ENCODE results near the gene SCARB1.
A peak's percentile ranks its signal among the peaks of the same experiment; 100 is the strongest.

SCARB1 gene

DNA sequence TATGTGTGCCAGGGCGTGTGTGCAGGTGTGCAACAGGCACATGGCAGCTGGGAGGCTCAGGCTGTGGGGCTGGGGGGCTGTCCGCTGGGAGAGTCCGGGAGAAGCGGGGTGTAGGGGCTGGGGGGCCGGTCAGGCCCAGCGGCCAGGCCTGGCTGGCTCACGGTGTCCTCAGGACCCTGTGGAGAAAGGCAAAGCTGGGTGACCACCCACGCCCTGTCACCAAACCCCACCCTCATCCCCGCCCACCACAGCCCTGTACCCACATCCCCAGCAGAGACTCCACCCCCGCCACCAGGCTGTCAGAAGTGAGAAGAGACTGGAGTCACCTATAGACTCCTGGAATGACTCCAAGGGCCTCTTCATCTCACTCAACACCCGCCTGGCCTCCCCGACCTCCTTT lies 85.3 kb downstream of the SCARB1 start:
- Histone ChIP-seq H4K20me1 (ENCODE audit: insufficient read depth, low read length) (no peaks in the 10 kb centered on the region), H3K27ac (ENCODE audit: low read length) (no peak overlapping the region), H3K4me3 (ENCODE audit: low read depth in 1 of 2, low read length in 2 of 2) (no peak overlapping the region), H3K9me3 (ENCODE audit: insufficient read depth, low read length, severe bottlenecking) (no peaks in the 10 kb centered on the region), H2AFZ (ENCODE audit: low read depth, low read length) (no peak overlapping the region), H3K27me3 (ENCODE audit: insufficient read depth, low read length, poor library complexity) (no peaks in the 10 kb centered on the region), H3K36me3 (ENCODE audit: insufficient read depth, low read length) (0 out of 2 replicates have a peak, but pooled peaks cover 6% of the 10 kb centered on the region), H3K4me1 (ENCODE audit: insufficient read depth, low read length) (no peaks in the 10 kb centered on the region), H3K4me2 (ENCODE audit: insufficient read depth, low read length) (no peak overlapping the region), H3K79me2 (ENCODE audit: insufficient read depth, low read length) (no peaks in the 10 kb centered on the region), H3K9ac (ENCODE audit: low read depth, low read length) (no peak overlapping the region)
- DNase-seq (peak; percentile 41), ATAC-seq (ENCODE audit: insufficient read depth, low read depth) (peak; percentile 62; the same call in 2 of the 3 replicates)
- no peak for TF ChIP-seq EZH2 (IDR thresholded peaks at IDR 0.05; ENCODE audit: borderline replicate concordance, low read depth, low read length, severe bottlenecking)
- TF ChIP-seq CTCF (IDR thresholded peaks at IDR 0.05; ENCODE audit: borderline replicate concordance, extremely low read depth, low read length, poor library complexity, severe bottlenecking), result no peak

DNA sequence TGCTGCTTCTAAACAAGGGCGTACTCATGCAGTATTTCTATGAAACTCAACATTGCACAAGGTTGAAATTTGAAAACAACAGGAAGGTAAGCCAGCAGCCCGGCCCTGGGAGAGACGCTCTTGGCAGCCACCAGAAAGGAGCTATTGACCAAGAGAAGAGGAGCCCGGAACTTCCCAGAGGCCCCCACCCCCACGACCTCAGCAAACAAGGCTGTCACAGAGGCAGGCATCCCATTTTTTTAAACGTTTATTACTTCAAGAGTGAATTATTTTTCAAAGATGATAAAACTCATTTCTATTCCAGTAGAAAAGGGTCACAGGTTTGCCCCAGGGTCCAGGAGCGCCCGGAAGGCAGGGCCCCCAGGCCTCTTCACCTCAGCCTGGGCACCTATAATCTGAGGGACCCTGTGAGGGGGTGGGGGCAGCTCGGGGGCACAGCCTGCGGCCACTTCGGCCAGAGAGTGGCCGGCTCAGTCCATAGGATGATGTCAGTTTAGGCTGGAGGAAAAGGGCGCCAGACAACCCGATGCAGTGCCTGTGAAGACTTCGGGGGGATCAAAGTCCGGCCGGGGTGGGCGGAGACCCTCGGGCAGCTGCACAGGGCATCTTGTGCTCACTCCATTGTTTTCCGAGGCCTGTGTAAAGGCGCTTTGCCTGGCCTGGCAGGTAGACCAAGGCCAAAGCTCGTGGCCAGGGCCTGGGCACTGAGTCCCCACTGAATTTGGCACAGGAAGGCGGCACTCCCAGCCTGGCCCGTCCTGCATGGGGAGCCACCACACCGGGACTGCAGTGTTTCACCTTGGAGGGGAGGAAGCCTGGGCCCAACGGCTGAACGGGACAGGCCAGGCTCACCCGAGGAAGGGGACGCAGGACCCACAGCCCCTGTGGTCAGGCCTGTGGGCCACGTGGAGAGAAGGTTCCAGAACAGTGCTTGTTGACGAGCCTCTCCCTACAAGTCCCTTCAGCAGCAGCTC lies 86.0 kb downstream of the SCARB1 start:
- no peaks in the 10 kb centered on the region for H3K79me2 ChIP-seq (ENCODE audit: insufficient read depth, low read length)

GRCh38 chr12:124776125-124776513 lies 87.5 kb downstream of the SCARB1 start:
- H3K27ac ChIP-seq (ENCODE audit: low read length), result no peak overlapping the region
- DNase-seq (no peak), ATAC-seq (ENCODE audit: insufficient read depth, low read depth) (no peak)
- no peak overlapping the region for H3K4me2 ChIP-seq (ENCODE audit: insufficient read depth, low read length)
- H2AFZ ChIP-seq (ENCODE audit: low read depth, low read length), result no peak overlapping the region
- H3K36me3 ChIP-seq (ENCODE audit: insufficient read depth, low read length), result no peaks in the 10 kb centered on the region
- peaks cover 4% of the 10 kb centered on the region; the same call in 1 of the 2 replicates for H3K4me1 ChIP-seq (ENCODE audit: insufficient read depth, low read length)
- no peaks in the 10 kb centered on the region for H3K27me3 ChIP-seq (ENCODE audit: insufficient read depth, low read length, poor library complexity)
- no peak for TF ChIP-seq CTCF (IDR thresholded peaks at IDR 0.05; ENCODE audit: borderline replicate concordance, extremely low read depth, low read length, poor library complexity, severe bottlenecking)
- no peak for TF ChIP-seq EZH2 (IDR thresholded peaks at IDR 0.05; ENCODE audit: borderline replicate concordance, low read depth, low read length, severe bottlenecking)
- no peaks in the 10 kb centered on the region for H3K9me3 ChIP-seq (ENCODE audit: insufficient read depth, low read length, severe bottlenecking)
- no peaks in the 10 kb centered on the region for H3K79me2 ChIP-seq (ENCODE audit: insufficient read depth, low read length)
- H4K20me1 ChIP-seq (ENCODE audit: insufficient read depth, low read length), result no peaks in the 10 kb centered on the region
- no peak overlapping the region for H3K9ac ChIP-seq (ENCODE audit: low read depth, low read length)
- no peak overlapping the region for H3K4me3 ChIP-seq (ENCODE audit: low read depth in 1 of 2, low read length in 2 of 2)

More for the DNA sequence above, 86.0 kb downstream of the SCARB1 start:
- DNase-seq, result no peak
- ATAC-seq (ENCODE audit: insufficient read depth, low read depth), result no peak
- 0 out of 2 replicates have a peak, but pooled peaks cover 5% of the 10 kb centered on the region for H3K36me3 ChIP-seq (ENCODE audit: insufficient read depth, low read length)
- H4K20me1 ChIP-seq (ENCODE audit: insufficient read depth, low read length), result no peaks in the 10 kb centered on the region
- no peaks in the 10 kb centered on the region for H3K4me1 ChIP-seq (ENCODE audit: insufficient read depth, low read length)
- H3K27me3 ChIP-seq (ENCODE audit: insufficient read depth, low read length, poor library complexity), result no peaks in the 10 kb centered on the region
- no peaks in the 10 kb centered on the region for H3K9me3 ChIP-seq (ENCODE audit: insufficient read depth, low read length, severe bottlenecking)
- no peak overlapping the region for H3K27ac ChIP-seq (ENCODE audit: low read length)
- H3K4me2 ChIP-seq (ENCODE audit: insufficient read depth, low read length), result no peak overlapping the region
- H3K4me3 ChIP-seq (ENCODE audit: low read depth in 1 of 2, low read length in 2 of 2), result no peak overlapping the region
- TF ChIP-seq CTCF (IDR thresholded peaks at IDR 0.05; ENCODE audit: borderline replicate concordance, extremely low read depth, low read length, poor library complexity, severe bottlenecking) (no peak), EZH2 (IDR thresholded peaks at IDR 0.05; ENCODE audit: borderline replicate concordance, low read depth, low read length, severe bottlenecking) (no peak)
- no peak overlapping the region for H2AFZ ChIP-seq (ENCODE audit: low read depth, low read length)
- no peak overlapping the region for H3K9ac ChIP-seq (ENCODE audit: low read depth, low read length)

Measured in DND-41 (cell line).